ENCODE measurements around the gene COL4A1.

- TF ChIP-seq POLR2A (IDR thresholded peaks at IDR 0.05) (no peak), EP300 (IDR thresholded peaks at IDR 0.05) (no peak), CTCF (IDR thresholded peaks at IDR 0.05) (no peak), POLR2AphosphoS5 (IDR thresholded peaks at IDR 0.05) (peak; percentile 35)
Measured at GRCh38 chr13:110311443-110312338, 4.7 kb upstream of the COL4A1 start.

All from gastroesophageal sphincter (tissue), 3 donors.